A673 (cell line): ENCODE data around the gene RASL11A. TPM values are rescaled to one million over a fixed set of nuclear protein-coding genes. Genes with fewer than 3 reads are reported as not detected.
"Not testable (repeated sequence)": the region's sequence is repeated elsewhere in the genome, so short reads cannot be mapped to it uniquely, and the experiment has no call there.

Experiments
- BruUV-seq: library from RNA; stranded (reverse); fragments of 400-500 nt; replicated peaks from 2 replicates; lab custom pipeline; 2021; lab: Mats Ljungman, UMichigan
- CTCF ChIA-PET: fragments of 300-600 bp; sonication (Branson Sonifier 250); formaldehyde crosslinking; loops from one replicate; lab custom pipeline; 2022; ENCODE audit warnings: antibody characterized with exemption; lab: Charles Lee
- POLR2A ChIA-PET: fragments of 300-600 bp; sonication (Branson Sonifier 250); formaldehyde crosslinking; loops from one replicate; lab custom pipeline; 2022; ENCODE audit warnings: antibody characterized with exemption; ENCODE audit not compliant: low non-redundant PET; lab: Charles Lee
- DNase-seq: peaks from one replicate; pipeline ENCODE4 v3.0.0-alpha.2; 2015; ENCODE audit warnings: low spot score
- H3K27ac ChIP-seq: fragments of 200-600 bp; sonication (generic); 2 replicates; pipeline ENCODE4 v1.5.1; 2016; ENCODE audit warnings: mixed run types, low read depth, mild to moderate bottlenecking, mixed read lengths, antibody characterized with exemption, low read length; ENCODE audit not compliant: poor library complexity, severe bottlenecking
- H3K27me3 ChIP-seq: fragments of 200-600 bp; sonication (generic); replicated peaks from 2 replicates; pipeline ENCODE4 v1.6.1; 2017; ENCODE audit warnings: mixed run types, low read depth, mild to moderate bottlenecking, mixed read lengths, antibody characterized with exemption, low read length; ENCODE audit not compliant: insufficient read depth, poor library complexity
- H3K36me3 ChIP-seq: fragments of 200-600 bp; sonication (generic); 2 replicates; pipeline ENCODE4 v1.6.1; 2016; ENCODE audit warnings: mixed run types, mild to moderate bottlenecking, mixed read lengths, antibody characterized with exemption, low read length; ENCODE audit not compliant: insufficient read depth, poor library complexity, severe bottlenecking
- H3K4me1 ChIP-seq: fragments of 200-600 bp; sonication (generic); 2 replicates; pipeline ENCODE4 v1.6.1; 2017; ENCODE audit warnings: mixed run types, mild to moderate bottlenecking, mixed read lengths, antibody characterized with exemption, low read length; ENCODE audit not compliant: insufficient read depth, poor library complexity, severe bottlenecking
- H3K4me3 ChIP-seq: fragments of 200-600 bp; sonication (generic); 2 replicates; pipeline ENCODE4 v1.5.1; 2016; ENCODE audit warnings: low read depth, mixed run types, mild to moderate bottlenecking, mixed read lengths, low read length; ENCODE audit not compliant: poor library complexity, severe bottlenecking
- H3K9me3 ChIP-seq: fragments of 200-600 bp; sonication (generic); 2 replicates; pipeline ENCODE4 v1.6.1; 2016; ENCODE audit warnings: mixed run types, low read depth, mild to moderate bottlenecking, mixed read lengths, antibody characterized with exemption, low read length; ENCODE audit not compliant: poor library complexity, severe bottlenecking
- CTCF ChIP-seq: fragments of 300-800, 200-600 bp; sonication (generic); conservative IDR thresholded peaks from 2 replicates; pipeline ENCODE4 v1.5.1; 2017; ENCODE audit warnings: low read depth, mild to moderate bottlenecking, antibody characterized with exemption, low read length, moderate library complexity, mixed read lengths
- EZH2 ChIP-seq: fragments of 200-600 bp; sonication (generic); IDR thresholded peaks from 2 replicates; pipeline ENCODE4 v1.6.1; 2017; ENCODE audit warnings: borderline replicate concordance, low read depth, mild to moderate bottlenecking, mixed read lengths, antibody characterized with exemption, low read length; ENCODE audit not compliant: poor library complexity, severe bottlenecking
- intact Hi-C: fragments of 100-400 bp; cut with micrococcal nuclease; formaldehyde crosslinking; loops from one replicate; pipeline ENCODE4 v1.10.0; 2022; ENCODE audit not compliant: unreplicated experiment
- total RNA-seq: library from RNA; stranded (reverse); gene quantifications from 2 replicates; pipeline ENCODE4 v1.2.3, GENCODE V29; 2021

Gene RASL11A
- total RNA-seq, 1 experiment from 2014 or later, result 1.1 TPM

GRCh38 chr13:27289011-27289665 lies 18.5 kb downstream of the RASL11A start:
- Histone ChIP-seq H3K36me3 (no peaks in the 10 kb centered on the region), H3K9me3 (no peaks in the 10 kb centered on the region), H3K4me1 (no peaks in the 10 kb centered on the region), H3K4me3 (no peak overlapping the region), H3K27me3 (peaks cover 8% of the 10 kb centered on the region), H3K27ac (no peak overlapping the region)
- TF ChIP-seq CTCF (no peak), EZH2 (no peak)
- CTCF ChIA-PET, result no interaction called here
- no peak for DNase-seq
- no TSS peak for BruUV-seq
- intact Hi-C loops, result no loop called here
- POLR2A ChIA-PET, result interaction anchor here (0.6 kb wide), 1 partner anchor 27 kb away, joined by 3 read pairs; no protein-coding TSS in a partner anchor

- TF ChIP-seq CTCF (no peak), EZH2 (no peak)
- POLR2A ChIA-PET, result no interaction called here
These were observed 20.1 kb downstream of the RASL11A start for GRCh38 chr13:27290715-27291114.

GRCh38 chr13:27291967-27292366 lies 21.3 kb downstream of the RASL11A start:
- CTCF ChIA-PET, H3K27ac ChIP-seq, BruUV-seq, H3K9me3 ChIP-seq, H3K4me1 ChIP-seq, H3K4me3 ChIP-seq, POLR2A ChIA-PET, H3K36me3 ChIP-seq, intact Hi-C loops, DNase-seq: not testable (repeated sequence)
- H3K27me3 ChIP-seq, result peaks cover 11% of the 10 kb centered on the region

More at GRCh38 chr13:27290715-27291114, 20.1 kb downstream of the RASL11A start:
- no peak for DNase-seq
- H3K27ac ChIP-seq, result no peak overlapping the region
- H3K9me3 ChIP-seq, result no peaks in the 10 kb centered on the region
- BruUV-seq, result no TSS peak
- no peak overlapping the region for H3K4me3 ChIP-seq
- no peaks in the 10 kb centered on the region for H3K4me1 ChIP-seq
- intact Hi-C loops, result no loop called here
- no peaks in the 10 kb centered on the region for H3K36me3 ChIP-seq
- peaks cover 11% of the 10 kb centered on the region for H3K27me3 ChIP-seq
- CTCF ChIA-PET, result no interaction called here
